Right atrium auricular region (tissue), 2 donors: ENCODE measurements around the gene PFKFB3. TPM values are rescaled to one million over a fixed set of nuclear protein-coding genes. Genes with fewer than 3 reads are reported as not detected.

Experiments used
- DNase-seq: peaks from one replicate; pipeline ENCODE4 v3.0.0-alpha.2; 2019; ENCODE audit warnings: low spot score
- H3K27ac ChIP-seq, 2 donors: fragments of 200-600 bp; sonication (generic); 1 replicate in 1 of 2; 2 replicates in 1 of 2; pipeline ENCODE4 v1.5.1; 2016 to 2019
- H3K27me3 ChIP-seq, 2 donors: fragments of 200-600 bp; sonication (generic); one replicate each; pipeline versions ENCODE4 v1.5.1 to v1.6.0; 2017 to 2019
- H3K36me3 ChIP-seq: fragments of 200-600 bp; sonication (generic); one replicate; pipeline ENCODE4 v1.5.1; 2016
- H3K4me1 ChIP-seq, 2 donors: fragments of 200-600 bp; sonication (generic); one replicate each; pipeline versions ENCODE4 v1.5.1 to v1.6.0; 2017 to 2019
- H3K4me3 ChIP-seq, 2 donors: fragments of 200-600 bp; sonication (generic); 1 replicate in 1 of 2; 2 replicates in 1 of 2; pipeline ENCODE4 v1.5.1; 2017 to 2019; ENCODE audit warnings: mild to moderate bottlenecking in 1 of 2, moderate library complexity in 1 of 2
- H3K9me3 ChIP-seq, 2 donors: fragments of 200-600 bp; sonication (generic); one replicate each; pipeline ENCODE4 v1.5.1; 2019
- total RNA-seq, 2 donors: library from RNA; depleted of rRNA; stranded (reverse); fragments of >200 nt; gene quantifications; one replicate each; pipeline ENCODE4 v1.1.0, GENCODE V29; 2016
- TF ChIP-seq, protein P1 (sequence below), 2 donors: fragments of 200-600 bp; sonication (generic); IDR thresholded peaks; one replicate each; pipeline ENCODE4 v1.5.1; 2019; ENCODE audit warnings: antibody characterized with exemption in 2 of 2

Gene PFKFB3
- total RNA-seq, 2 donors from 2014 or later: 9.4 to 16.5 TPM

DNA sequence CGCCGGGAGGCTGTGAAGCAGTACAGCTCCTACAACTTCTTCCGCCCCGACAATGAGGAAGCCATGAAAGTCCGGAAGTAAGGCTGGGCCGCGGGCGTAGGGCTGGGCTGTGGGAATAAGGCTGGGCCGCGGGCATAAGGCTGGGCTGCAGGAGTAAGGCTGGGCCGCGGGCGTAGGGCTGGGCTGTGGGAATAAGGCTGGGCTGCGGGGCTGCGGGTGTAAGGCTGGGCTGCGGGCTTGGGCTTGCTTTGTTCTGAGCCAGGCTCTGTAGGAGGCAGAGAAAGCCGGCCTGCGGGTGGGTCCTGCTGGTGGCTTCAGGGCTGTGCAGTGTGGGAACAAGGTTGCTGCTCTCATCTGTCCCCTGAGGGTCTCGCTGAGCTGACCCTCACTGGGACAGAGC is 12.5 kb downstream of the PFKFB3 start:
- Histone ChIP-seq H3K36me3 (peaks cover 60% of the 10 kb centered on the region), H3K4me3 (no peak overlapping the region), H3K4me1 (peaks cover 0 to 12% of the 10 kb centered on the region in 2 donors), H3K27me3 (no peaks in the 10 kb centered on the region), H3K9me3 (no peaks in the 10 kb centered on the region), H3K27ac (no peak overlapping the region)
- no peak for DNase-seq
- TF ChIP-seq, protein P1, sequence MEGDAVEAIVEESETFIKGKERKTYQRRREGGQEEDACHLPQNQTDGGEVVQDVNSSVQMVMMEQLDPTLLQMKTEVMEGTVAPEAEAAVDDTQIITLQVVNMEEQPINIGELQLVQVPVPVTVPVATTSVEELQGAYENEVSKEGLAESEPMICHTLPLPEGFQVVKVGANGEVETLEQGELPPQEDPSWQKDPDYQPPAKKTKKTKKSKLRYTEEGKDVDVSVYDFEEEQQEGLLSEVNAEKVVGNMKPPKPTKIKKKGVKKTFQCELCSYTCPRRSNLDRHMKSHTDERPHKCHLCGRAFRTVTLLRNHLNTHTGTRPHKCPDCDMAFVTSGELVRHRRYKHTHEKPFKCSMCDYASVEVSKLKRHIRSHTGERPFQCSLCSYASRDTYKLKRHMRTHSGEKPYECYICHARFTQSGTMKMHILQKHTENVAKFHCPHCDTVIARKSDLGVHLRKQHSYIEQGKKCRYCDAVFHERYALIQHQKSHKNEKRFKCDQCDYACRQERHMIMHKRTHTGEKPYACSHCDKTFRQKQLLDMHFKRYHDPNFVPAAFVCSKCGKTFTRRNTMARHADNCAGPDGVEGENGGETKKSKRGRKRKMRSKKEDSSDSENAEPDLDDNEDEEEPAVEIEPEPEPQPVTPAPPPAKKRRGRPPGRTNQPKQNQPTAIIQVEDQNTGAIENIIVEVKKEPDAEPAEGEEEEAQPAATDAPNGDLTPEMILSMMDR (IDR thresholded peaks at IDR 0.05): no peak

DNA sequence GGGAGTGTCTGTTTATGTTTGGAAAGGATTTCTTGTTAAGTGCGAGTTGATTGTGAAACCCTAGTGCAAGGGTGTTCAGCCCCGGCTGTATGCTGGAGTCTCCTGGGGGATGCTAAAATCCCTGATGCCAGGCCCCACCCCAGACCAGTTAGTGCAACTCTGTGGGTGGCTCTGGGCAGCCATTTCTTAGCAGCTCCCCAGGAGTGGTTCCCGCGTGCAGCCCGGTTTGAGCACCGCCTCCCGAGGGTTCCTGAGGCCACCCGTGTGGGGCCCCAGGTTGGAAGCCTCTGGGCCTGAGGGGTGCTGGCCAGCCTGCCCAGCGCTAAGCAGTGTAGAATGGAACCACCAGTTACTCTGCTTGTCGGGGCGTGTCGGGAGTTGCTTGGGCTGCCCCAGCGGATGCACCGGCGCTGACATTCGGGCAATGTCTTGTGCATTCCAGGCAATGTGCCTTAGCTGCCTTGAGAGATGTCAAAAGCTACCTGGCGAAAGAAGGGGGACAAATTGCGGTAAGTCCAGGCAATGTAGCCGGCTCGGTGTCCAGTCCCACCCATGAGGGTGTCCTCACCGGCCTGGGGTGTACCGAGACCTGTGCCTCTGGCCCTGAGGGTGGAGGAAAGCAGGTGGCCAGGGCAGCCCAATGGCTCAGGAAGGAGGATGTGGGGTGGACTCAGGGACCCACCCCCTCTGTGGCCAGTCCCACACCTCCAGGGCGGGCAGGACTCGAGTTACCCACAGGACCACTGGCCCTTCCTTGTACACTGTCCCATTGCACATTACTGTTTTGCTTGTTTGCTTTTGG is 13.2 kb downstream of the PFKFB3 start:
- peaks cover 0 to 12% of the 10 kb centered on the region in 2 donors for H3K4me1 ChIP-seq
- TF ChIP-seq, protein P1 (IDR thresholded peaks at IDR 0.05): no peak
- H3K27ac ChIP-seq: no peak overlapping the region

DNA sequence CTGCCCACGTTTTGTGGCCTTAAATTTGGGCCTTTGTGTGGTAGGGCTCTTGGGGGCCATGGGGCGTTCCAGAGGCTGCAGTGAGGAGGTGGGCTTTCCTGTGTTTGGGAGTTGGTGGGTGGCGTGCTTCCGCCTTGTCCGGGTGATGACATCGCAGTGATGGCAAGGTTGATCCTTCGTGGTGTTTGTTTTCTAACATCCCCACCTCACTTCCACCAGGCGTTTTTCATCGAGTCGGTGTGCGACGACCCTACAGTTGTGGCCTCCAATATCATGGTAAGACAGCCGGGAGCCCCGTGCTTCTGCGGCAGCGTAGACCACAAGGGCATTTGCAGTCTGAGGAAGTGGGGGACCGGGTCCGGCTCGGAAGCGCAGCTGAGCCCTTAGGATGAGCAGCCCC is 14.2 kb downstream of the PFKFB3 start:
- H3K27ac ChIP-seq: no peak overlapping the region
- H3K27me3 ChIP-seq: no peaks in the 10 kb centered on the region
- H3K4me3 ChIP-seq: no peak overlapping the region
- TF ChIP-seq, protein P1 (IDR thresholded peaks at IDR 0.05): no peak
- no peaks in the 10 kb centered on the region for H3K9me3 ChIP-seq
- peaks cover 77% of the 10 kb centered on the region for H3K36me3 ChIP-seq
- peaks cover 0 to 3% of the 10 kb centered on the region in 2 donors for H3K4me1 ChIP-seq
- no peak for DNase-seq

More for the DNA sequence above, 13.2 kb downstream of the PFKFB3 start:
- H3K4me3 ChIP-seq: no peak overlapping the region
- H3K9me3 ChIP-seq: no peaks in the 10 kb centered on the region
- H3K36me3 ChIP-seq: peaks cover 67% of the 10 kb centered on the region
- H3K27me3 ChIP-seq: no peaks in the 10 kb centered on the region
- DNase-seq: no peak

DNA sequence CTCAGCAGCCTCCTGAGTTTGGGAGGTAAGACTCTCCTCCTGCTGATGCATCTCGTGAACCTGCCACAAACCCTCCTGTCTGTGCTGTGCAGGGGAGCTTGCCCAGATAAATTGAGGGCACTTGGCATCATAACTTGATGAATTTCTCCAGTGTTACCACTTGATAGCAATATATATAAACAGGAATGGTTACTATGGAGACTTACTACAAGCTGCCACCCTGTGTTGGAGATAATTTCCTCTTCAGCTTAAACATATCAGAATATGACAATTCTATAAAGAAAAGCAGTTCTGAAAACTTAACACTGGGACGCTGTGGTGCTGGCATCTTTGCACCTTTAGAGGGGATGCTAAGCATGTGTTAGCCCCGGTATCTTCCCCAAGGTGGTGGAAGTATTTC is 14.9 kb downstream of the PFKFB3 start:
- no peak overlapping the region for H3K4me3 ChIP-seq
- no peaks in the 10 kb centered on the region for H3K9me3 ChIP-seq
- no peak for DNase-seq
- no peaks in the 10 kb centered on the region for H3K27me3 ChIP-seq
- H3K27ac ChIP-seq: no peak overlapping the region
- TF ChIP-seq, protein P1 (IDR thresholded peaks at IDR 0.05): no peak
- H3K4me1 ChIP-seq: no peaks in the 10 kb centered on the region
- H3K36me3 ChIP-seq: peaks cover 82% of the 10 kb centered on the region

DNA sequence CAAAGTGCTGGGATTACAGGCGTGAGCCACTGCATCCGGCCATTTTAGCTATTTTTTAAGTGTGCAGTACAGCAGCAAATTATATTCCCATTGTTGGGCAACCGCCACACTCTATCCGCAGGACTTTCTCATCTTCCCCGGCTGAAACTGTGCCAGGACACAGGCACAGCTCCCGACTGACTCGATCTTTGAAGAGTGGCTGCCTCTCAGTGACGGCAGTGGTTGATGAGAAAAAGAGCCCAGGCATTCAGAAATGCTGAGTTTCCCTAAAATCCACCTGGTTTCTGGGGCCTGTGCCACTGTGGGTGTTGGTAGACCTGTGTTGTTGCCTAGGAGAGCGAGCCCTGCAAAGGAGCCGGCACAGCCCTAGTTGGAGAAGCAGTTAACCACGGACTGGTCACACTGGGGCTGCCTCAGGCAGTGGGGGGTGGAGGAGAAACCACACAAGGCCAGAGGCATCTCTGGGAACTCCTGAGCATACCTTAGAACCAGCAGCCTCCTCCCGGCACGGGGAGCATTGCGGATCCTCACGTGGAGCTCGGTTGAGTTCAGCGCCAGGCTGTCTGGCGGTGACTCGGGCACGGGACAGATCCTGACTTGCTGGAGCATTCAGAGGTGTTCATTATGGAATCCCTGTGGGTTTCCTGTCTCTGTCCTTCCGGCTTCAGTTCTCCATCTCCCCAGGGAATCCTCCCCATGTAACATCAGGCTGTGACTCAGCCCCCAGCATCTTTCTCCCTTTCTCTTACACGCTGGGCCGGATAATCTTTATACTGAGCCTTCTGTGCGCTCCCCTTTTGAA is 16.2 kb downstream of the PFKFB3 start:
- Histone ChIP-seq H3K9me3 (no peaks in the 10 kb centered on the region), H3K27me3 (no peaks in the 10 kb centered on the region), H3K4me3 (no peak overlapping the region), H3K27ac (no peak overlapping the region), H3K36me3 (peaks cover 92% of the 10 kb centered on the region), H3K4me1 (no peaks in the 10 kb centered on the region)
- no peak for DNase-seq
- TF ChIP-seq, protein P1 (IDR thresholded peaks at IDR 0.05): no peak
